ENCODE results near the gene ACSM5.
"Not testable (repeated sequence)": the region's sequence is repeated elsewhere in the genome, so short reads cannot be mapped to it uniquely, and the experiment has no call there.

The ACSM5 gene

DNA sequence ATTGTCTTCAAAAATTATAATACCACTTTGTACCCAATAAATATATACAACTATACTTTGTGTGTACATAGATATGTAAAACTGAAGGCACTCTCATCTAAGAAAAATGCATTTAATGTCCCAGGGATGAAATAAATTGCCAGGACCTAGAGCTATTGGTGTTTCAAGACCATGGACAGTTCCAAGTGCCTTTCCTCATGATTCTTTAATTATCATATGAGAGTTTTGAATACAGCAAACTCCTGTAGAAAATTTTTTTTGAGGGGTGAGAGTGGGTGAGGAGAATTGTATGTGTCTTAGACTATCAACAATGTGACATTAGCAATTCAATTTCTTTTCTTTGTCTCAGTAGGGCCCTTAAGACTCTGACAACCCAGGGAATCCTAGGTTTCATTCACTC is 59.6 kb downstream of the ACSM5 start:
- H3K36me3 ChIP-seq (ENCODE audit: control insufficient read depth, insufficient read depth, low read length); H3K4me1 ChIP-seq (ENCODE audit: control insufficient read depth, insufficient read depth, low read length); H3K9me3 ChIP-seq (ENCODE audit: control insufficient read depth, insufficient read depth, low read length); H3K9ac ChIP-seq (ENCODE audit: low read depth, low read length); H3K27me3 ChIP-seq (ENCODE audit: control insufficient read depth, insufficient read depth, low read length); H3K4me3 ChIP-seq (ENCODE audit: low read depth, low read length): not testable (repeated sequence)

DNA sequence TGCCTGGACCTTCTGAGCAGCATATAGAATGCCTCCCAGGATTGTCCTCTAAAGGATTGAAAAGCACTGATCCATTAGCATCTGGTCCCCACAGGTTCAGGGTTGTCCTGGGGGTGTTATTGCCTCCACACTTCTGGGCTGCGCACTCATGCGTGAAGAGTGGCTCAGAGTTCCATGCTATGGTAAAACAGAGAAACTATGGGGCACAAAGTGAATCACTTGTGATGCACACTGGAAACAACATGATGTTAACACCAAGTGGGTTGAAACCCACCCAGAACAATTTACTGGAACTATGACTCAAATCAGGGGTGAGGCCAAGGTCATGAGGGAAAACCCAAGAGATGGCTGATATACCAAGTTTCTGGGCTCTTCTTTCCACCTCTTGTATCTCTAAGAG is 60.6 kb downstream of the ACSM5 start:
- H3K9me3 ChIP-seq (ENCODE audit: control insufficient read depth, insufficient read depth, low read length); H3K27me3 ChIP-seq (ENCODE audit: control insufficient read depth, insufficient read depth, low read length); H3K4me1 ChIP-seq (ENCODE audit: control insufficient read depth, insufficient read depth, low read length); H3K4me3 ChIP-seq (ENCODE audit: low read depth, low read length); H3K36me3 ChIP-seq (ENCODE audit: control insufficient read depth, insufficient read depth, low read length); H3K9ac ChIP-seq (ENCODE audit: low read depth, low read length): not testable (repeated sequence)

DNA sequence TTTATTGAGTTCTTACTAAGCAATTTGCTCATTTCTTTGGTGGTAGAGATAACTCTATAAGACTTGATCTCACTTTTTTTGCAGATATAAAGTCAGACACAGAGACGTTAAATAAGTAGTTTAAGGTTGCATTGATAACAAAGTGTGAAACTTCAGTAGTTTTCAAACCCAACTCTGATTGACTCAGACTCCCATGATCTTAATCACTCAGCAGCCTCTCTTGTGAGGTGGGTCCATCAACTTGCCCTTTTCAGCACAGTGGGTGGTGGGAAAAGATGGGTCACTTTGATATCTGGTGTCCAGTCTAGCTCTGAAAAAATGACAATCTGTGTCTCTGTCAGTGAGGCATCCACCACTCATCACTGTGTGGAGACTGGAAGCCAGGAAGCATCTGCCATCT is 61.4 kb downstream of the ACSM5 start:
- H3K27me3 ChIP-seq (ENCODE audit: control insufficient read depth, insufficient read depth, low read length); H3K4me1 ChIP-seq (ENCODE audit: control insufficient read depth, insufficient read depth, low read length); H3K9ac ChIP-seq (ENCODE audit: low read depth, low read length); H3K9me3 ChIP-seq (ENCODE audit: control insufficient read depth, insufficient read depth, low read length); H3K36me3 ChIP-seq (ENCODE audit: control insufficient read depth, insufficient read depth, low read length); H3K4me3 ChIP-seq (ENCODE audit: low read depth, low read length): not testable (repeated sequence)

DNA sequence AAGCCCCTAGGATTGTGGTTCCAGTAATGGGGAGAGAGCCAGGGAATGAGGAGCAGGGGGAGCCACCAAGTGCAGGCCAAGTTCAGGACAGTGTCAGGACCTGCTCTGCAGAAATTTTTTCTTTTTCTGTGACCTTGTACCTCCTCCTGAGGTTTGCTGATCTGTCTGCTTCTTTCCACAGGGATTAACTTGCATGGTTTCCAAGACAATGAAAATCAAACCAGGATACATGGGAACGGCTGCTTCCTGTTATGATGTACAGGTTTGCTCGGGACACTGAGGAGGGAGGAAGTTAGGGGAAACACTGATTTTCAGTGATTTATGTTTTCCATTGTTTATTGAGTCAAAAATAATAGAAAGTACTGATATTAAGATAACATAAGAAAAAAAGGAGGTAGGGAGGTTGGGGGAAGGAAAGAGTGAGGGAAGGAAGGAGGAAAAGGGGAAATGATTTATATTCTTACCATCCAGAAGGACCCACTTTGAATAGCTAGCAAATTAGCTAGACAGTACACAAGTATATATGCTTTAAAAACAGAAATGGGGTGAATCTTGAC is 67.9 kb downstream of the ACSM5 start:
- not testable (repeated sequence) for H3K4me1 ChIP-seq (ENCODE audit: control insufficient read depth, insufficient read depth, low read length); H3K36me3 ChIP-seq (ENCODE audit: control insufficient read depth, insufficient read depth, low read length); H3K9me3 ChIP-seq (ENCODE audit: control insufficient read depth, insufficient read depth, low read length); H3K4me3 ChIP-seq (ENCODE audit: low read depth, low read length); H3K27me3 ChIP-seq (ENCODE audit: control insufficient read depth, insufficient read depth, low read length); H3K9ac ChIP-seq (ENCODE audit: low read depth, low read length)

DNA sequence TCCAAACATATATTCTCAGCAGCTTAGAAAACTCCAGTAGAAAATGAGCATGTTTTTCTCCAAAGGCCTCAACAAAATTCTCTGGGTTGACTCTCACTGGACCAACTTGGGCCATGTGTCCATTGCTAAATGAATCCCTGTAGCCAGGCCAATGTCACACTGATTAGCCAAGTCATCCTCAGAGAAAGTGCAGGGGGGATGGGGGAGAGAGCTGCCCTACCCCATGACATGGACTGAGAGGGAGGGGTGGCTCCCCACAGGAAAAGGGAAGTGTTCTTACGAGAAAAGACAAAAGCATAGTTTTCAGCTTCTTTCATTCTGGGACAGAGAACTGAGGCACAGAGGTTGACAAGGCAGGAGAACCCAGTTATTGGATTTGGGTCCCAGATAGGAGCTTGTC is 74.7 kb downstream of the ACSM5 start:
- H3K9me3 ChIP-seq (ENCODE audit: control insufficient read depth, insufficient read depth, low read length); H3K36me3 ChIP-seq (ENCODE audit: control insufficient read depth, insufficient read depth, low read length); H3K4me3 ChIP-seq (ENCODE audit: low read depth, low read length); H3K9ac ChIP-seq (ENCODE audit: low read depth, low read length); H3K27me3 ChIP-seq (ENCODE audit: control insufficient read depth, insufficient read depth, low read length); H3K4me1 ChIP-seq (ENCODE audit: control insufficient read depth, insufficient read depth, low read length): not testable (repeated sequence)

DNA sequence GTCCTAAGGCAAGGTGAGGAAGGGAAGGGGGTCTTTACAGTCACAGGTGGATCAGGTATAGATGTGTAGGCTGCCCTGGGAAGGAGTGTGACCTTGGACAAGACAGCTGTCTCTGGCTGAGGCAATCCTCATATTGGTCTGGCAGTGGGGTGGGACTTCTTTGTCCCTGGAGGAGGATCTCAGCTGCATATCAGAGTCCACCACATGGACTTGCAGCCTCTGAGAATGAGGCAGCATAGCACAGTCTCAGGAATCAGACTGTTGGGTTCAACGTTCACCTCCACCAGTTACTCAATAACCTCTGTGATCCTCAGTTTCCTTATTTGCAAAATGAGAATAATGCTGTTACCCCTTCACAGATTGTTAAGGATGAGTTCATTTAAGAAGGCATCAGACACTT is 75.4 kb downstream of the ACSM5 start:
- no peaks in the 10 kb centered on the region for H3K27me3 ChIP-seq (ENCODE audit: control insufficient read depth, insufficient read depth, low read length)
- H3K9me3 ChIP-seq (ENCODE audit: control insufficient read depth, insufficient read depth, low read length), result no peaks in the 10 kb centered on the region
- H3K9ac ChIP-seq (ENCODE audit: low read depth, low read length), result no peak overlapping the region
- H3K36me3 ChIP-seq (ENCODE audit: control insufficient read depth, insufficient read depth, low read length), result no peaks in the 10 kb centered on the region
- H3K4me3 ChIP-seq (ENCODE audit: low read depth, low read length), result no peak overlapping the region
- no peaks in the 10 kb centered on the region for H3K4me1 ChIP-seq (ENCODE audit: control insufficient read depth, insufficient read depth, low read length)

DNA sequence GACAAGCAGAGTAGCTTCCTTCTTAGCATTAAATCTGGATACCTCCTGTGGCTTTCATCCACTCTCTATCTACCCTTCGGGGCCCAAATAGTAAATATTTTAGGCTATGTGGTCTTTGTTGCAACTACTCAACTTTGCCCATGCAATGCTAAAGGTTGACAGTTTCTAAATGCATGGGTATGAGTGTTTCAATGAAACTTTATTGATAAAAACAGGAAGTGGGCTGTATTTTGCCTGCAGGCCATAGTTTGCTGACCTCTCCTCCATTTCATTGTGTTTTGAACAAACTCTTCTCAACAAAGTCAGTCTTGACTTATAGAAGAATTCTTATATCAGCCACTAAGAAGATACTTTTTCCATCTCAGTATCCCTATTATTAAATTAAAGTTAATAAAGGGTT is 76.1 kb downstream of the ACSM5 start:
- Histone ChIP-seq H3K4me1 (ENCODE audit: control insufficient read depth, insufficient read depth, low read length) (no peaks in the 10 kb centered on the region), H3K27me3 (ENCODE audit: control insufficient read depth, insufficient read depth, low read length) (no peaks in the 10 kb centered on the region), H3K36me3 (ENCODE audit: control insufficient read depth, insufficient read depth, low read length) (no peaks in the 10 kb centered on the region), H3K9ac (ENCODE audit: low read depth, low read length) (no peak overlapping the region), H3K4me3 (ENCODE audit: low read depth, low read length) (no peak overlapping the region), H3K9me3 (ENCODE audit: control insufficient read depth, insufficient read depth, low read length) (no peaks in the 10 kb centered on the region)
